Loucy (cell line): ENCODE measurements around the gene IGSF21.

Experiments used
- CTCF ChIP-seq: fragments of 200-600 bp; sonication (generic); conservative IDR thresholded peaks from 2 replicates; pipeline ENCODE4 v1.5.1; 2014; ENCODE audit warnings: mild to moderate bottlenecking, antibody characterized with exemption, low read length
- EZH2phosphoT487 ChIP-seq: fragments of 200-600 bp; IDR thresholded peaks from 2 replicates; pipeline ENCODE4 v1.6.1; 2018; ENCODE audit warnings: antibody characterized with exemption, mild to moderate bottlenecking, moderate library complexity, borderline replicate concordance

GRCh38 chr1:18288722-18289121 is 181.1 kb downstream of the IGSF21 start:
- TF ChIP-seq CTCF (no peak), EZH2phosphoT487 (no peak)
